ENCODE measurements around the gene FBXL13.

Gene FBXL13

GRCh38 chr7:102992509-102992937 lies 82.1 kb downstream of the FBXL13 start:
- no CpG with 5 or more reads among the region's 5 CpGs for WGBS (ENCODE audit: extremely low coverage, insufficient coverage, low lambda C conversion rate)
- H2BK5ac ChIP-seq (ENCODE audit: low read length), result no peak overlapping the region
- no peaks in the 10 kb centered on the region for H3K27me3 ChIP-seq (ENCODE audit: insufficient read depth, low read length, poor library complexity)
- no peak overlapping the region for H2BK15ac ChIP-seq (replicated peaks; ENCODE audit: low read depth)
- H3K9ac ChIP-seq (ENCODE audit: low read length), result no peak overlapping the region
- no peak overlapping the region for H3K27ac ChIP-seq (ENCODE audit: low read depth, low read length)
- no peak overlapping the region for H3K4me3 ChIP-seq (ENCODE audit: low read length)
- H3K4me2 ChIP-seq (ENCODE audit: low read length), result no peak overlapping the region
- H3K23ac ChIP-seq (ENCODE audit: low read length), result no peak overlapping the region
- H3K18ac ChIP-seq (ENCODE audit: low read length), result no peak overlapping the region
- no peak overlapping the region for H2AK5ac ChIP-seq (ENCODE audit: low read length)
- no peak overlapping the region for H3K4ac ChIP-seq (ENCODE audit: low read depth, low read length)
- no peak overlapping the region for H4K5ac ChIP-seq (ENCODE audit: low read length)
- no peaks in the 10 kb centered on the region for H3K4me1 ChIP-seq (ENCODE audit: control insufficient read depth, low read depth, low read length)
- H2BK120ac ChIP-seq (ENCODE audit: low read depth, low read length), result no peak overlapping the region
- no peaks in the 10 kb centered on the region for H3K79me1 ChIP-seq (ENCODE audit: low read length)
- DNase-seq, result no peak
- H4K8ac ChIP-seq (ENCODE audit: low read depth, low read length), result no peak overlapping the region
- H3K36me3 ChIP-seq (ENCODE audit: control insufficient read depth, insufficient read depth, low read length), result no peaks in the 10 kb centered on the region
- H3K56ac ChIP-seq (ENCODE audit: low read length), result no peak overlapping the region
- no peaks in the 10 kb centered on the region for H3K79me2 ChIP-seq (ENCODE audit: control insufficient read depth, insufficient read depth, low read length)

DNA sequence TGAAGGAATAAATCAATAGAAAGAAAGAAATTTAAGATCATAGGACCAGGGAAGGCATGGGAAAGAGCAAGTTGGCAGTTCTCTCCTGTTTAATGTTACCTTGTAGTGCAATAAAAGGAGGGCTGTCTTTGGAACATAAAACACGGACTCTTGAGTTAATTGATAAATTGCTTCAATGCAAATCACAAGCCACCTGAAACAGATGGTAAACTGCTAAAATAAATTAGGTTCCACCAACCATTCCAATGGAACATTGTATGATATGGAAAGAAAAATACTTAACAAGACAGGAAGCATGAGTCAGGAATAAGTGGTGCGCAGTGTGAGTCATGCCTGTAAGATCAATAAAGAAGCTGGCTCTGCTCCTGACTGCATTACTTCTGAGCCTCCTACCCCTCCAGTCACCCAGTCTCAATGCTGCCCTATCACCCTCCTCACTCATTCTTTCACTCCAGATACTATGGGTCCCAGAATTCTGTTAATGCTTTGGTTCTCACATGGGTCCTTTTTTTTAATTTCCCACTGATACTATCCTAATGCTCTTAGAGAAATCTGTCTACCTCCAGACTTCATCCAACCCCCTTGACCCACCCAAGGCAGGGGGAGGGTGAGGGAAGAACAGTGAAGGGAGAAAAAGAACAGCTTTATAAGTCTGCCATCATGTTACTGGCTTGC lies 82.9 kb downstream of the FBXL13 start:
- no peaks in the 10 kb centered on the region for H3K4me1 ChIP-seq (ENCODE audit: control insufficient read depth, low read depth, low read length)
- no peak overlapping the region for H3K23ac ChIP-seq (ENCODE audit: low read length)
- no peaks in the 10 kb centered on the region for H3K79me2 ChIP-seq (ENCODE audit: control insufficient read depth, insufficient read depth, low read length)
- no CpG with 5 or more reads among the region's 2 CpGs for WGBS (ENCODE audit: extremely low coverage, insufficient coverage, low lambda C conversion rate)
- no peak overlapping the region for H3K9ac ChIP-seq (ENCODE audit: low read length)
- no peak for DNase-seq
- H3K4ac ChIP-seq (ENCODE audit: low read depth, low read length), result no peak overlapping the region
- H3K56ac ChIP-seq (ENCODE audit: low read length), result no peak overlapping the region
- no peaks in the 10 kb centered on the region for H3K36me3 ChIP-seq (ENCODE audit: control insufficient read depth, insufficient read depth, low read length)
- no peak overlapping the region for H2BK120ac ChIP-seq (ENCODE audit: low read depth, low read length)
- H3K79me1 ChIP-seq (ENCODE audit: low read length), result no peaks in the 10 kb centered on the region
- H4K8ac ChIP-seq (ENCODE audit: low read depth, low read length), result no peak overlapping the region
- no peaks in the 10 kb centered on the region for H3K27me3 ChIP-seq (ENCODE audit: insufficient read depth, low read length, poor library complexity)
- H3K18ac ChIP-seq (ENCODE audit: low read length), result no peak overlapping the region
- no peak overlapping the region for H3K4me2 ChIP-seq (ENCODE audit: low read length)
- H2BK5ac ChIP-seq (ENCODE audit: low read length), result no peak overlapping the region
- H2BK15ac ChIP-seq (replicated peaks; ENCODE audit: low read depth), result no peak overlapping the region
- H4K5ac ChIP-seq (ENCODE audit: low read length), result no peak overlapping the region
- no peak overlapping the region for H3K27ac ChIP-seq (ENCODE audit: low read depth, low read length)
- H2AK5ac ChIP-seq (ENCODE audit: low read length), result no peak overlapping the region
- no peak overlapping the region for H3K4me3 ChIP-seq (ENCODE audit: low read length)

DNA sequence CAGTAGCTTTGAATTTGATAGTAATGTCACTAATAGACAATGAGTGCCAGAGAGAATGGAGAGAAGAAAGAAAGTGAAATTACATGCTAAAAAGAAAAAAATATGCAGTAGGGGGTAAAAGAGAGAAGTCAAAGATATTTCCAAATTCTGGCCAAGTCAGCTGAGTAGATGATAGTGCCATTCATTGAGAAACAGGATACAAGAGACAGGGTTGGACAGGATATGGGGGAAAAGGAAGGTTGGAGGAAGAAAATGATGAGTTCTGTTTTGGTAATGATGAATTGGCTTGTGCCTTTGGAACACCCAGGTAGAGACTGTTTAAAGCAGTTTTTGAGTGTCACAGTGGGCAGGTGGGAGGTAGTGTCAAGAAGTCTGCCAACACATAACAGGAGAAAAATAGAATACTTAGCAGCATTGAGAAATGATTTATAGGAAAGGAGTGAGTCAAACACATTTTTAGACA lies 83.5 kb downstream of the FBXL13 start:
- no peak overlapping the region for H2BK5ac ChIP-seq (ENCODE audit: low read length)
- no peak overlapping the region for H3K27ac ChIP-seq (ENCODE audit: low read depth, low read length)
- no peaks in the 10 kb centered on the region for H3K79me2 ChIP-seq (ENCODE audit: control insufficient read depth, insufficient read depth, low read length)
- H4K5ac ChIP-seq (ENCODE audit: low read length), result no peak overlapping the region
- no peak overlapping the region for H2BK120ac ChIP-seq (ENCODE audit: low read depth, low read length)
- DNase-seq, result no peak
- H3K4ac ChIP-seq (ENCODE audit: low read depth, low read length), result no peak overlapping the region
- H4K8ac ChIP-seq (ENCODE audit: low read depth, low read length), result no peak overlapping the region
- no peak overlapping the region for H3K9ac ChIP-seq (ENCODE audit: low read length)
- H3K27me3 ChIP-seq (ENCODE audit: insufficient read depth, low read length, poor library complexity), result no peaks in the 10 kb centered on the region
- no peak overlapping the region for H3K4me2 ChIP-seq (ENCODE audit: low read length)
- no peak overlapping the region for H3K56ac ChIP-seq (ENCODE audit: low read length)
- no peak overlapping the region for H2BK15ac ChIP-seq (replicated peaks; ENCODE audit: low read depth)
- H3K36me3 ChIP-seq (ENCODE audit: control insufficient read depth, insufficient read depth, low read length), result no peaks in the 10 kb centered on the region
- H3K18ac ChIP-seq (ENCODE audit: low read length), result no peak overlapping the region
- H3K4me3 ChIP-seq (ENCODE audit: low read length), result no peak overlapping the region
- no peaks in the 10 kb centered on the region for H3K4me1 ChIP-seq (ENCODE audit: control insufficient read depth, low read depth, low read length)
- no peak overlapping the region for H2AK5ac ChIP-seq (ENCODE audit: low read length)
- H3K23ac ChIP-seq (ENCODE audit: low read length), result no peak overlapping the region
- H3K79me1 ChIP-seq (ENCODE audit: low read length), result no peaks in the 10 kb centered on the region

GRCh38 chr7:102990642-102991041 lies 84.0 kb downstream of the FBXL13 start:
- WGBS (ENCODE audit: extremely low coverage, insufficient coverage, low lambda C conversion rate), result no CpG with 5 or more reads among the region's 2 CpGs
- no peak for DNase-seq
- H3K56ac ChIP-seq (ENCODE audit: low read length), result no peak overlapping the region

GRCh38 chr7:102988631-102989560 lies 85.7 kb downstream of the FBXL13 start:
- Histone ChIP-seq H2AK5ac (ENCODE audit: low read length) (no peak overlapping the region), H3K23ac (ENCODE audit: low read length) (no peak overlapping the region), H3K4me3 (ENCODE audit: low read length) (no peak overlapping the region), H3K79me2 (ENCODE audit: control insufficient read depth, insufficient read depth, low read length) (no peaks in the 10 kb centered on the region), H3K4me2 (ENCODE audit: low read length) (no peak overlapping the region), H3K27me3 (ENCODE audit: insufficient read depth, low read length, poor library complexity) (no peaks in the 10 kb centered on the region), H2BK15ac (replicated peaks; ENCODE audit: low read depth) (no peak overlapping the region), H4K5ac (ENCODE audit: low read length) (no peak overlapping the region), H3K18ac (ENCODE audit: low read length) (no peak overlapping the region), H3K9ac (ENCODE audit: low read length) (no peak overlapping the region), H2BK5ac (ENCODE audit: low read length) (no peak overlapping the region), H3K4ac (ENCODE audit: low read depth, low read length) (no peak overlapping the region), H3K56ac (ENCODE audit: low read length) (no peak overlapping the region), H3K4me1 (ENCODE audit: control insufficient read depth, low read depth, low read length) (no peaks in the 10 kb centered on the region), H4K8ac (ENCODE audit: low read depth, low read length) (no peak overlapping the region), H3K36me3 (ENCODE audit: control insufficient read depth, insufficient read depth, low read length) (no peaks in the 10 kb centered on the region), H3K27ac (ENCODE audit: low read depth, low read length) (no peak overlapping the region), H2BK120ac (ENCODE audit: low read depth, low read length) (no peak overlapping the region), H3K79me1 (ENCODE audit: low read length) (no peaks in the 10 kb centered on the region)
- no peak for DNase-seq
- no CpG with 5 or more reads among the region's 6 CpGs for WGBS (ENCODE audit: extremely low coverage, insufficient coverage, low lambda C conversion rate)

More at GRCh38 chr7:102990642-102991041, 84.0 kb downstream of the FBXL13 start:
- H3K4ac ChIP-seq (ENCODE audit: low read depth, low read length), result no peak overlapping the region
- H2BK5ac ChIP-seq (ENCODE audit: low read length), result no peak overlapping the region
- H2BK15ac ChIP-seq (replicated peaks; ENCODE audit: low read depth), result no peak overlapping the region
- no peaks in the 10 kb centered on the region for H3K79me2 ChIP-seq (ENCODE audit: control insufficient read depth, insufficient read depth, low read length)
- H3K27ac ChIP-seq (ENCODE audit: low read depth, low read length), result no peak overlapping the region
- no peak overlapping the region for H2AK5ac ChIP-seq (ENCODE audit: low read length)
- H2BK120ac ChIP-seq (ENCODE audit: low read depth, low read length), result no peak overlapping the region
- no peaks in the 10 kb centered on the region for H3K36me3 ChIP-seq (ENCODE audit: control insufficient read depth, insufficient read depth, low read length)
- no peaks in the 10 kb centered on the region for H3K4me1 ChIP-seq (ENCODE audit: control insufficient read depth, low read depth, low read length)
- H3K79me1 ChIP-seq (ENCODE audit: low read length), result no peaks in the 10 kb centered on the region
- no peak overlapping the region for H3K18ac ChIP-seq (ENCODE audit: low read length)
- H3K4me2 ChIP-seq (ENCODE audit: low read length), result no peak overlapping the region
- no peak overlapping the region for H3K9ac ChIP-seq (ENCODE audit: low read length)
- H4K8ac ChIP-seq (ENCODE audit: low read depth, low read length), result no peak overlapping the region
- no peak overlapping the region for H3K23ac ChIP-seq (ENCODE audit: low read length)
- no peak overlapping the region for H4K5ac ChIP-seq (ENCODE audit: low read length)
- H3K4me3 ChIP-seq (ENCODE audit: low read length), result no peak overlapping the region
- no peaks in the 10 kb centered on the region for H3K27me3 ChIP-seq (ENCODE audit: insufficient read depth, low read length, poor library complexity)

Measured in mesendoderm (in vitro differentiated cells).